ACHN (cell line): Measurements from ENCODE around the gene AUTS2.

Experiments
- DNase-seq: peaks from one replicate; pipeline ENCODE4 v3.0.0-alpha.2; 2015
- in situ Hi-C: cut with HindIII; loops from 2 replicates; pipeline ENCODE4 v1.10.0; 2017; ENCODE audit warnings: low sequenced_read_pairs, low pct_ligation_motif_present, low pct_unique_long_range_greater_than_20kb

Gene AUTS2

GRCh38 chr7:70703785-70704184, 1105.5 kb downstream of the AUTS2 start:
- no peak for DNase-seq
- in situ Hi-C loops: no loop called here

GRCh38 chr7:70704831-70705346, 1106.6 kb downstream of the AUTS2 start:
- DNase-seq: no peak
- in situ Hi-C loops: no loop called here

DNA sequence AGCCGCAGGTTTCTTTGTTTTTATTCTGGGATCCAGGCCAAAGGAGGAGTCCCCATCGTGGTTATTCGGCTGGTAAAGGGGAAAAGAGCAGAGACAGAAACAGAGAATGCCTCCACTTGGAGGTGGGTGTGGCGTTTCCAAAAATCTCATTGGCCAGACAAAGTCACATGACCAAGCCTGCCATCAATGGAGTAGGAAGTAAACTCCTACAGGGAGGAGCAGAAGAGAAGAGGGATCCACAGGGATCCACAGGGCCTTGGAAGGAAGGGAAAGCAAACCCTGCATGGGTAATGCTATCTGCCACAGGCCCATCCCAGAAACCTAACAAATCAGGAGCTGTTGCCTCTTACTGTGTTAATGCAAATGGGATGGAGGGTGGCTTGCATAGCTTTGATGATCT, 1107.9 kb downstream of the AUTS2 start:
- in situ Hi-C loops: no loop called here

GRCh38 chr7:70706698-70707097, 1108.4 kb downstream of the AUTS2 start:
- in situ Hi-C loops: no loop called here
- no peak for DNase-seq

More for the DNA sequence above, 1107.9 kb downstream of the AUTS2 start:
- DNase-seq: no peak

DNA sequence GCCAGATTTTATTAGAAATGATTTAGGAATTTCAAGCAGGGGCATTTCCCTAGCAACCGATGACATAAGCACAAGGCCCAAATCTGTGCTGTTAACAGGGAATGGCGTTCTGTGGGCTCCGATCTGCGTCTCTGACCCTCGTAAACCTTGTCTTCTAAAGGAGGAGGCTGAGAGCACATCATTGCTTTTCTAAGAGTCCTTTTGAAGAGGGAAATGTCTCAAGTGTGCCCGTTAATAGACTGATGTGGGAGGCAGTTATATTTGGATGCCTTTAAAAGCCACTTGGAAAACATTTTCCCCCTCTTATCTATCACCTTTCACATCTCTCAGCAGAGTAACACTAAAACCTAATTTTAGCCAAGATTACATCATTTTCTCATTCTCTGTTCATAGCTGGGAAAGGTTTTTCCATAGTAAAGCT, 1109.6 kb downstream of the AUTS2 start:
- in situ Hi-C loops: no loop called here
- no peak for DNase-seq

DNA sequence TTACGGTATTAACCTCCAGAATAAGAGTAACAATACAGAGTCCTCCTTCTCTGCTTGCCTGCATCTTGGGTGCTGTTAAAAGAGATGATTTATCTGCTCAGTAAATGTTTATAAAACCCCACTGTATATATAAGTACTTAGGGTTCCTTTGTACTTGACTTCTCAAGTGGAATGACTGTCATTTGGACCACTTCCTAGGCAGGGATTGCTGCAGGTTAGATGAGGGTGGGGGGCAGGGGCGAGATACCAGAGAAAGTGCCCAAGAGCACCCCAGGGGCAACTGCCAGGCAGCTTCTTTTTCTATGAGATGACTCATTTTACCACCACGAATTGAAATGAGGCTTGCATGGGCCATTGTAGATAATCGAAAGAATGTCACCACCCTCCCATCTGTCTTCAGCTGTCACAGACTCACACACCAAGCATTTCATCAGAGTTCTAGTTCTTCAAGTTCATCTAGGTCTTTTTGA, 1111.8 kb downstream of the AUTS2 start:
- DNase-seq: peak; percentile 35
- in situ Hi-C loops: no loop called here

- in situ Hi-C loops: no loop called here
- DNase-seq: no peak
These were observed 1112.4 kb downstream of the AUTS2 start for GRCh38 chr7:70710651-70711050.

DNA sequence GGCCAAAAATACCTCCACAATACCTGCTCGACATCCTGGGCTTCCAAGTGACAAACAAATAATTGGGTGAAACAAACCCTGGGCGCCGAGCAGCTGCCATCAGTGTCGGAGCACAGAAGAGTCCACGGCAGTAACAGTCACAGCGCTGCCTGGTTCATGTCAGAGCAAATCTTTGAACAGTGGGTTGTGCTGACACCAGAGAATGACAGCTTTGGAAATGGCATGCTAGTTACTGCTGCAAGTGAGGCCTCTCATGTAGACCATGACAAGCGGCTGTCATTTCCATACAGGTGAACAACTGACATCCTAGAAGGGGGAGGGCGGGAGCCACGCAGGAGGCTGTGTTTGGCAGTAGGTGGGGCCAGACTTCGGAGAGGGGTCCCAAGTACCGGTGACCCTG, 1113.2 kb downstream of the AUTS2 start:
- in situ Hi-C loops: no loop called here
- DNase-seq: no peak

DNA sequence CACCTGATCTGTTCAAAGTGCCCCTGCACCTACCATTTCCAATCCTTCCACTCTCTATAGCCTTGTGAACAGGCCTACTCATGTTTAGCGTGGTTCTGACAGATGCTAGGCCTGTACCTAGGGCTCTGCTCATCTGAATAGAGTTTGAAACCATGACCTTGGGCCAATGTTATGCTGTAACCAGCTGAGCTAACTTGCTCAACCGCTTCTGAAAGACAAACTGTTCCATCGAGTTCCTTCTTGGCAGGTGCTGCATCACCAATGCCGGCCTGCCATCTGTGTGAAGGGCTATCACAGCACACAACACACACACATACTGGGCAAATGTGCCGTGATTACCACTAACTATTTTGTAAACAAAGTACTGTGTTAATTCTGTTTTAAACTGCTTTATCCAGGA, 1114.7 kb downstream of the AUTS2 start:
- no peak for DNase-seq
- in situ Hi-C loops: no loop called here

GRCh38 chr7:70714506-70715038, 1116.3 kb downstream of the AUTS2 start:
- in situ Hi-C loops: no loop called here
- no peak for DNase-seq

DNA sequence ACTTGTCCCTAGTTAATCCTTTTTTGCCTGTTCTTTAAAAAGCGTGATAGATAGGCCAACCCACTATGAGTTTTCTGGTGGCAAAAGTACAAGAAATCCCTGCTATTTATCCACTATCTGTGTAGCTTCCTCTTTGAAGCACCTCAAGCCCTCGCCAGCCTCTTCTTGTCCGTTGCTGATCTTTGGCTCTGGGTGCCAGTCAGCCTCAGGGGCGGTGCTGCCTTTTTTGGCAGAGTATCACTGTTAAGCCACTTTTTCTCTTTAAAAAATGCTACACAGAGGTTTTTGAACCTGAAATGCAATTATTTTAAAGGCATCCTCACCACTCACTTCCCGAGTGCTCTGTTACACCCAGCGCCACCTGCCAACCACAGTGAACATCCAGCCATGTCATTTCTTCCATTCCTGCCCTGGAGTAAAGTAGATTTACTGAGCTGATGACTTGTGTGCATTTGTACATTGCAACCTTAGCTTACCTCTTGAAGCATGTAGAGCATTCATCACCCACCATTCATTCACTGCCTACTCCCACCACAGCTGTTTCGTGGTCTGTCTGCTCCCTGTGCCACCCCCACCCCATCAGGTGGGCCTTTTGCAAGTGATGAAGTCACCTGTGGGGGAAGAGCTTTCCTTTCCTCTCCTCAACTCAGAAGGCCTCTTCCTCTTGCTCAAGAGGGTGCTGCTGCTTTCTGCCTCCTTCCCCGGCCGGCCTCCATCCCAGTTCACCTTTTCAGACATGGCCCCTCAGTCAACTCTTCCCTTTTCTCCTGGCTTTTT, 1119.5 kb downstream of the AUTS2 start:
- in situ Hi-C loops: no loop called here
- DNase-seq: no peak

GRCh38 chr7:70719125-70719524, 1120.8 kb downstream of the AUTS2 start:
- in situ Hi-C loops: no loop called here
- no peak for DNase-seq

- no peak for DNase-seq
- in situ Hi-C loops: no loop called here
These were observed 1122.1 kb downstream of the AUTS2 start for GRCh38 chr7:70720191-70720873.

DNA sequence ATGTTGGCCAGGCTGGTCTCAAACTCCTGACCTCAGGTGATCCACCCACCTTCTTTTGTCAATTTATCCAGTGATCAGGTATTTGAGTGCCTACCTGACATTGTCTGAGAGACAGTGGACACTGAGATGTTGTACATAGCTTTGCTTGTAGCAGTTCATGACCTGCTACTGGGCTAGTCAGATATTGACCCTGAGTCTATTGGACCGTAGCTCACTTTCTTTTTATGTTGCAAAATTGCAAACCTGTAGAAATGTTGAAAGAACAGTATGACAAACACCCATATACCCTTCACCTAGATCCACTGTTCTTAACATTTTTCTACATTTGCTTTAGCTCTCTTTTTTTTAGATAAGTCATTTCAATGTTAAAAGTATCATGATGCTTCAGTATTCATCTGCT, 1123.2 kb downstream of the AUTS2 start:
- in situ Hi-C loops: no loop called here
- no peak for DNase-seq

DNA sequence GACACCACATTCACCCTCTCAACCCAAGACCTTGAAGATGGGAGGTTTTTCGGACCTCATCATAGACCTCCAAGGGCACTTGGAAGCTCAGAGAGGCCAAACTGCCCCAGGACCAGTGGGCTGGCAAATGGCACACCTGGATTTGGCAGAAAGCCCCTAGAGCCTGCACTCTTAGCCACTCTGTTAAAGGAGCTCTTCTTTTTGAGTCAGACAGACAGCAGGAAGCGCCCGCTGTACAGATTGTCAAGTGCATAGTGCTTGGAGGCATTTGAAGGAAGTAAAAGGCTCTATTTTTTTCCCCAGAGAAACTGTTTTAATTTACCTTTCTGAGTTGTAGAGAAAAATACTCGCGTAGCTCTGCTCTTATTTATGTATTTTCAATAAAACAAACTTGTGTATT, 1125.1 kb downstream of the AUTS2 start:
- in situ Hi-C loops: no loop called here
- DNase-seq: no peak

DNA sequence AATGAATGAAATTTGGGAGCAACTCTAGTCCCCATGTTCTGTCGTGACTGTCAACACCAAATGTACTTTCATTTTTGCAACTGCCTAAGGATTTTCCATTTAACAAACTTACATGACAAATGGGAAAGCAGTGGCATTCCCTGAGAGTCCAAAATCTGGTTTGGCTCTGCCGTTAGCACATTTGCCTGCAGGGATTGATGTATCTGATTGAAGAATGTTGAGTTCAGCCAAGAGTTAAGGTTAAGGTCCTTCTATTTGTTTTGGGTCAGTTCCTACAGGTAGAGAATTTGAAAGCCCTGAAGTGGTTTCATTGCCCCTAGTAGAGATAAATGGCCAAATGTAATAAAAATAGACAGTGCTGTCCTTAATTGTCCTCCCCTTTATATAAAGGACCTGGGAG, 1127.2 kb downstream of the AUTS2 start:
- DNase-seq: no peak
- in situ Hi-C loops: no loop called here

- no peak for DNase-seq
- in situ Hi-C loops: no loop called here
These were observed 1128.0 kb downstream of the AUTS2 start for GRCh38 chr7:70726294-70726693.

- in situ Hi-C loops: no loop called here
- DNase-seq: no peak
These were observed 1128.7 kb downstream of the AUTS2 start for GRCh38 chr7:70726951-70727378.

DNA sequence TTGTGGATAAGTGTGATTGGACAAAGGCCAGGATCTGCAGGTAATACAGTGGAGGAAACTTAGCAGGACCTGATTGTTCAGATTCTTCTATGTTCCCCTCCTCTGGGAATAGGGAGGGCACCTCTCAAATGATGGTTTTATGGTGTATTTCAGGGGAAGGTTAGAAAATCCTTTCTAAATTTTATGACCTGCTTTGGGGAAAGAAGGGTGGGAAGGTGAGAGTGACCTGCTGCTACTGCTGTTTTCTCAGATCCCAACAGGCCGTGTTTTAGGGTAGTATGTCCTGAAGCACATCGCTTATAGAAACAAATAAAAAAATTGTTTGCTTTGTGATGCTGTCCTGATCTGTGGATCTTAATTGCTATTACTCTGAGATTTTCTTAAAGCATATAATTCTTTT, 1129.6 kb downstream of the AUTS2 start:
- in situ Hi-C loops: no loop called here

More for the DNA sequence above, 1129.6 kb downstream of the AUTS2 start:
- DNase-seq: no peak
